Naive thymus-derived CD4-positive, alpha-beta T cell (primary cell): ENCODE measurements around the gene CENPL. TPM values are rescaled to one million over a fixed set of nuclear protein-coding genes. Genes with fewer than 3 reads are reported as not detected.
A peak's percentile ranks its signal among the peaks of the same experiment; 100 is the strongest.
"Not testable (repeated sequence)": the region's sequence is repeated elsewhere in the genome, so short reads cannot be mapped to it uniquely, and the experiment has no call there.

Experiments
- ATAC-seq: fragments of 150-1000 bp; cut with Tn5 transposase; 2 replicates; pipeline ENCODE4 v1.10.0; 2021; ENCODE audit warnings: mild to moderate bottlenecking, moderate library complexity
- CTCF ChIA-PET: fragments of 350-600 bp; sonication (Branson Sonifier 250); formaldehyde crosslinking; loops from one replicate; lab custom pipeline; 2021; ENCODE audit warnings: antibody characterized with exemption; lab: Charles Lee
- POLR2A ChIA-PET: fragments of 350-600 bp; sonication (Branson Sonifier 250); formaldehyde crosslinking; loops from one replicate; lab custom pipeline; 2021; ENCODE audit warnings: antibody characterized with exemption, inconsistent platforms; lab: Charles Lee
- DNase-seq, 9 donors: peaks; one replicate each; pipeline versions ENCODE4 v3.0.0 to v3.0.0-alpha.2; 2020 to 2022; ENCODE audit warnings: mixed read lengths in 1 of 9
- H3K27ac ChIP-seq: one replicate; pipeline ENCODE4 v1.7.0; 2013; ENCODE audit warnings: mild to moderate bottlenecking, low read depth, low read length, moderate library complexity
- H3K27me3 ChIP-seq, 2 donors: one replicate each; pipeline ENCODE4 v1.7.0; 2013; ENCODE audit warnings: low read length in 2 of 2, mild to moderate bottlenecking in 2 of 2, moderate library complexity in 2 of 2; ENCODE audit not compliant: control insufficient read depth in 2 of 2, insufficient read depth in 2 of 2
- H3K36me3 ChIP-seq, 3 experiments: 1 replicate in 2 of 3; 2 replicates in 1 of 3; pipeline ENCODE4 v1.7.0; 2013; ENCODE audit warnings: low read length in 3 of 3, mild to moderate bottlenecking in 3 of 3, moderate library complexity in 1 of 3; ENCODE audit not compliant: insufficient read depth in 3 of 3, control insufficient read depth in 2 of 3
- H3K4me1 ChIP-seq, 2 donors: one replicate each; pipeline ENCODE4 v1.7.0; 2013; ENCODE audit warnings: low read length in 2 of 2, mild to moderate bottlenecking in 2 of 2, moderate library complexity in 1 of 2; ENCODE audit not compliant: control insufficient read depth in 2 of 2, insufficient read depth in 2 of 2
- H3K4me3 ChIP-seq: 2 replicates; pipeline ENCODE4 v1.7.0; 2013; ENCODE audit warnings: mild to moderate bottlenecking, low read length
- H3K9me3 ChIP-seq, 3 experiments: 1 replicate in 2 of 3; 2 replicates in 1 of 3; pipeline ENCODE4 v1.7.0; 2013; ENCODE audit warnings: low read length in 3 of 3; ENCODE audit not compliant: control insufficient read depth in 2 of 3
- H3K27ac Mint-ChIP-seq, 9 donors: one replicate each; pipeline ENCODE4 v1.8.0; 2020 to 2022; ENCODE audit warnings: mixed read lengths in 9 of 9, mild to moderate bottlenecking in 8 of 9, moderate library complexity in 5 of 9, inconsistent platforms in 2 of 9
- H3K27me3 Mint-ChIP-seq, 5 donors: one replicate each; pipeline ENCODE4 v1.8.0; 2021 to 2022; ENCODE audit warnings: mixed read lengths in 5 of 5, mild to moderate bottlenecking in 1 of 5
- H3K36me3 Mint-ChIP-seq, 5 donors: one replicate each; pipeline ENCODE4 v1.8.0; 2020 to 2022; ENCODE audit warnings: mixed read lengths in 5 of 5, mild to moderate bottlenecking in 3 of 5, inconsistent platforms in 1 of 5
- H3K4me1 Mint-ChIP-seq, 7 donors: one replicate each; pipeline ENCODE4 v1.8.0; 2020 to 2022; ENCODE audit warnings: mixed read lengths in 7 of 7, mild to moderate bottlenecking in 3 of 7, inconsistent platforms in 1 of 7
- H3K4me3 Mint-ChIP-seq, 10 donors: one replicate each; pipeline ENCODE4 v1.8.0; 2020 to 2022; ENCODE audit warnings: mild to moderate bottlenecking in 10 of 10, mixed read lengths in 10 of 10, moderate library complexity in 6 of 10, inconsistent platforms in 2 of 10
- H3K9me3 Mint-ChIP-seq, 11 donors: one replicate each; pipeline ENCODE4 v1.8.0; 2020 to 2022; ENCODE audit warnings: mixed read lengths in 11 of 11, mild to moderate bottlenecking in 4 of 11, inconsistent platforms in 1 of 11, moderate library complexity in 1 of 11
- intact Hi-C, 2 donors: fragments of 100-400 bp; cut with micrococcal nuclease; formaldehyde crosslinking; loops; one replicate each; pipeline ENCODE4 v1.15.1; 2023
- polyA plus RNA-seq, 2 donors: library from polyadenylated mRNA; unstranded; fragments of 300-500 nt; fragmentation: Illumina TruSeq; gene quantifications; one replicate each; pipeline ENCODE4 v1.2.3, GENCODE V29; 2021
- total RNA-seq, 6 experiments: library from RNA in 5 of 6; stranded (reverse) in 5 of 6; gene quantifications; 1 replicate in 5 of 6; 2 replicates in 1 of 6; pipeline ENCODE4 v1.2.3 and lab custom pipeline; 2021 to 2026

The CENPL gene
- total and polyA plus RNA-seq, 7 experiments from 2014 or later: 5.1 to 25.1 (median 6.9) TPM

GRCh38 chr1:173861731-173862145 is 37.1 kb upstream of the CENPL start:
- ATAC-seq: no peak
- no peak for DNase-seq

DNA sequence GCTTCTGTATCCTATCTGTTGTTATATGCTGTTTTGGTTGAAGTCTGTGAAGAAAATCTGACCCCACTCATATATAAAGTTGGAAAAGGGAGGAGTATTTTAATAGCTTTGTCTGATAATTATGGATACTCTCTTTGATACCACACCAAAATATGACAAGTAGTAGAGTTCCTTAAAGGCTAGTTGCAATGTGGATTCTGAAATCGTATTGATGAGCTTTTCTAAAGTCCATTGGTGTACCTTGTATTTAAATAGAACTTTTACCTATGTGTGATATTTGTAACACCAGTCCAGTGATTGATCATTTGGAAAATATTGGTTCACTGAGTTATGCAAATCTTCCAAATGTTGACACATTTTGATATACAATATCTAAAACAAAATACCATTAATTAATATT is 35.4 kb upstream of the CENPL start:
- CTCF ChIA-PET: no interaction called here
- H3K4me3 ChIP-seq: no peak overlapping the region
- H3K27ac Mint-ChIP-seq: peak overlapping the region in 6 of 9 donors; percentile 0 to 62 (median 33)

More at GRCh38 chr1:173861731-173862145, 37.1 kb upstream of the CENPL start:
- Mint-ChIP-seq H3K4me3 (no peak overlapping the region), H3K27me3 (no peaks in the 10 kb centered on the region), H3K9me3 (no peaks in the 10 kb centered on the region), H3K36me3 (peaks cover 21 to 55% (median 42%) of the 10 kb centered on the region in 5 donors), H3K27ac (peak overlapping the region in 2 of 9 donors; percentile 4 to 29), H3K4me1 (peaks cover 23 to 36% (median 29%) of the 10 kb centered on the region in 7 donors)
- H3K9me3 ChIP-seq: no peaks in the 10 kb centered on the region
- no peaks in the 10 kb centered on the region for H3K27me3 ChIP-seq
- ChIA-PET POLR2A (interaction anchor here (0.6 kb wide), 1 partner anchor 388 kb away, joined by 3 read pairs; no protein-coding TSS in a partner anchor), CTCF (no interaction called here)
- H3K4me1 ChIP-seq: peaks cover 15 to 31% of the 10 kb centered on the region in 2 donors
- no peak overlapping the region for H3K4me3 ChIP-seq
- intact Hi-C loops: no loop called here
- H3K36me3 ChIP-seq: peaks cover 3 to 59% (median 19%) of the 10 kb centered on the region in 3 experiments
- H3K27ac ChIP-seq: no peak overlapping the region

DNA sequence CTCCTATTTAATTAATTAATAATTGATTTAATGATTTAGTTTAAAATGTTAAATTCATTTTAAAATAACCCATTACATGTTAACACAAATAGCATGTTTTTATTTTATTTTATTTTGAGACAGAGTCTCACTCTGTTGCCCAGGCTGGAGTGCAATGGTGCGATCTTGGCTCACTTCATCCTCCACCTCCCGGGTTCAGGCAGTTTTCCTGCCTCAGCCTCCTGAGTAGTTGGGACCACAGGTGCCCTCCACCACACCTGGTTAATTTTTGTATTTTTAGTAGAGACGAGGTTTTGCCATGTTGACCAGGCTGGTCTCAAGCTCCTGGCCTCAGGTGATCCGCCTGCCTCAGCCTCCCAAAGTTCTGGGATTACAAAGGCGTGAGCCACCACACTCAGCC is 34.9 kb upstream of the CENPL start:
- H3K27ac ChIP-seq, H3K9me3 Mint-ChIP-seq, ATAC-seq, CTCF ChIA-PET, intact Hi-C loops, H3K4me3 ChIP-seq, H3K9me3 ChIP-seq, DNase-seq, H3K4me1 ChIP-seq, H3K27me3 ChIP-seq, H3K27me3 Mint-ChIP-seq, H3K4me3 Mint-ChIP-seq: not testable (repeated sequence)
- peaks cover 17 to 49% (median 33%) of the 10 kb centered on the region in 5 donors for H3K36me3 Mint-ChIP-seq
- peaks cover 6 to 15% (median 8%) of the 10 kb centered on the region in 7 donors for H3K4me1 Mint-ChIP-seq
- peaks cover 3 to 59% (median 19%) of the 10 kb centered on the region in 3 experiments for H3K36me3 ChIP-seq
- POLR2A ChIA-PET: interaction anchor here (1.1 kb wide), 1 partner anchor 9 kb away, joined by 3 read pairs; the partner anchor contains the start of gene ZBTB37
- H3K27ac Mint-ChIP-seq: peak overlapping the region in 1 of 9 donors; percentile 43

More for the DNA sequence above, 35.4 kb upstream of the CENPL start:
- Mint-ChIP-seq H3K4me1 (peaks cover 9 to 19% (median 13%) of the 10 kb centered on the region in 7 donors), H3K4me3 (no peak overlapping the region), H3K9me3 (no peaks in the 10 kb centered on the region), H3K36me3 (peaks cover 20 to 49% (median 37%) of the 10 kb centered on the region in 5 donors), H3K27me3 (no peaks in the 10 kb centered on the region)
- H3K9me3 ChIP-seq: no peaks in the 10 kb centered on the region
- peaks cover 0 to 14% of the 10 kb centered on the region in 2 donors for H3K4me1 ChIP-seq
- intact Hi-C loops: no loop called here
- POLR2A ChIA-PET: interaction anchor here (1.1 kb wide), 1 partner anchor 8 kb away, joined by 3 read pairs; the partner anchor contains the start of gene ZBTB37
- H3K27ac ChIP-seq: no peak overlapping the region
- DNase-seq (no peak), ATAC-seq (no peak)
- no peaks in the 10 kb centered on the region for H3K27me3 ChIP-seq
- H3K36me3 ChIP-seq: peaks cover under 1 to 64% (median 19%) of the 10 kb centered on the region in 3 experiments

DNA sequence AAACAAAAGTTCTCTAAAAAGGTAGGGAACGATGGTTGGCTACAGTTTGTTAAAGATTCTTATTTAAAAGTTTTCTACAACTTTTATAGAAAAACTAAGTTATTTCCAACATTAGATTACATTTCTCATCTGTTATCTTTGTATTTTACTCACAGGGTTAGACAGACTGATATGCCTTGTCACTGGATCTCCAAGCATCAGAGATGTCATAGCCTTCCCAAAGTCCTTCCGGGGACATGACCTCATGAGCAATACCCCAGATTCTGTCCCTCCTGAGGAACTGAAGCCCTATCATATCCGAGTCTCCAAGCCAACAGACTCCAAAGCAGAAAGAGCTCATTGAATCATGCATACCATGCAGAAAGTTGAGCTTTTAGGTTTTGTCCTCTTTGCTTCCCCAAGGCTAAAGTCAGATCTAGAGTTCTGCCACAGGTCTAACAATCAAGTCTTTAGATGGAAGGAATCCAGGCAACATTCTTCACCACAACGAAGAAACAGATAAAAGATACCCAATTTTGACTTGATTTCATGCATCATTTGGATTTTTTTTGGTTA is 32.8 kb upstream of the CENPL start:
- Mint-ChIP-seq H3K27ac (peak overlapping the region in 6 of 9 donors; percentile 26 to 72 (median 60)), H3K4me1 (peaks cover 0 to 5% (median 2%) of the 10 kb centered on the region in 7 donors), H3K27me3 (no peaks in the 10 kb centered on the region), H3K9me3 (no peaks in the 10 kb centered on the region), H3K4me3 (no peak overlapping the region), H3K36me3 (peaks cover 9 to 39% (median 24%) of the 10 kb centered on the region in 5 donors)
- Histone ChIP-seq H3K27ac (no peak overlapping the region), H3K9me3 (no peaks in the 10 kb centered on the region), H3K4me1 (no peaks in the 10 kb centered on the region), H3K36me3 (peaks cover 0 to 54% (median 13%) of the 10 kb centered on the region in 3 experiments), H3K4me3 (no peak overlapping the region), H3K27me3 (no peaks in the 10 kb centered on the region)
- ATAC-seq: no peak
- POLR2A ChIA-PET: no interaction called here
- DNase-seq: no peak
- intact Hi-C loops: no loop called here
- CTCF ChIA-PET: no interaction called here

DNA sequence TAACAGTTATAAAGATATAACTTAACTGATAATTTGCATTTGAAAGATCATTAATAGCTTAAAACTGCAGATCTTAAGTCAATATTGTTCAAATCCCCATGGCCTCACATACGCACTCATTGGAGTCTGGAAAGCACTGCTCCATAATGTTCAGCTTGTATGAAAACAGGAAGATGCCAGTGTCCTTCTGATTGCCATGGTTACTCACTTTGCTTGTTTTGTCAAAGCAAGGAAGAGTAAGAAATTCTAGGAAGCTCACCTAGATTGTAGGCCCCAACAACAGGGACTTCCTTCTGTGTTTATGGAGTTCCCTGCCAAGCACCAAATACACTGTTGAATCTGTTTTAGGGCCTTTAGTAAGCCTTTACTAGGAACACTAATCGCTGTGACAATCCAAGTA is 32.2 kb upstream of the CENPL start:
- H3K9me3 Mint-ChIP-seq: no peaks in the 10 kb centered on the region
- Histone ChIP-seq H3K27me3 (no peaks in the 10 kb centered on the region), H3K4me3 (no peak overlapping the region), H3K27ac (no peak overlapping the region), H3K9me3 (no peaks in the 10 kb centered on the region), H3K4me1 (no peaks in the 10 kb centered on the region), H3K36me3 (peaks cover 0 to 52% (median 13%) of the 10 kb centered on the region in 3 experiments)
- ChIA-PET CTCF (no interaction called here), POLR2A (interaction anchor here (0.6 to 1.3 kb wide), 2 partner anchors 12 to 15 kb away, joined by 5 read pairs; partner anchors contain the start of gene ZBTB37)
- no peak overlapping the region for H3K27ac Mint-ChIP-seq
- peaks cover 9 to 36% (median 24%) of the 10 kb centered on the region in 5 donors for H3K36me3 Mint-ChIP-seq
- H3K27me3 Mint-ChIP-seq: no peaks in the 10 kb centered on the region
- DNase-seq (no peak), ATAC-seq (no peak)
- no peak overlapping the region for H3K4me3 Mint-ChIP-seq
- H3K4me1 Mint-ChIP-seq: peaks cover 0 to 5% (median under 1%) of the 10 kb centered on the region in 7 donors
- intact Hi-C loops: no loop called here

GRCh38 chr1:173856014-173856413 is 31.3 kb upstream of the CENPL start:
- ATAC-seq: no peak
- intact Hi-C loops: no loop called here

More at GRCh38 chr1:173856014-173856413, 31.3 kb upstream of the CENPL start:
- H3K9me3 ChIP-seq: no peaks in the 10 kb centered on the region
- Mint-ChIP-seq H3K4me1 (peaks cover 0 to 5% (median 0%) of the 10 kb centered on the region in 7 donors), H3K36me3 (peaks cover 9 to 38% (median 23%) of the 10 kb centered on the region in 5 donors), H3K9me3 (no peaks in the 10 kb centered on the region), H3K27ac (peak overlapping the region in 4 of 9 donors; percentile 5 to 65 (median 21)), H3K27me3 (no peaks in the 10 kb centered on the region), H3K4me3 (no peak overlapping the region)
- no peak overlapping the region for H3K4me3 ChIP-seq
- no peaks in the 10 kb centered on the region for H3K27me3 ChIP-seq
- POLR2A ChIA-PET: interaction anchor here (1.3 kb wide), 1 partner anchor 13 kb away, joined by 5 read pairs; the partner anchor contains the start of gene ZBTB37
- DNase-seq: no peak
- no peak overlapping the region for H3K27ac ChIP-seq
- no peaks in the 10 kb centered on the region for H3K4me1 ChIP-seq
- CTCF ChIA-PET: no interaction called here
- peaks cover 0 to 51% (median 13%) of the 10 kb centered on the region in 3 experiments for H3K36me3 ChIP-seq
